ENCODE measurements around the gene MBD3L5.

The MBD3L5 gene

DNA sequence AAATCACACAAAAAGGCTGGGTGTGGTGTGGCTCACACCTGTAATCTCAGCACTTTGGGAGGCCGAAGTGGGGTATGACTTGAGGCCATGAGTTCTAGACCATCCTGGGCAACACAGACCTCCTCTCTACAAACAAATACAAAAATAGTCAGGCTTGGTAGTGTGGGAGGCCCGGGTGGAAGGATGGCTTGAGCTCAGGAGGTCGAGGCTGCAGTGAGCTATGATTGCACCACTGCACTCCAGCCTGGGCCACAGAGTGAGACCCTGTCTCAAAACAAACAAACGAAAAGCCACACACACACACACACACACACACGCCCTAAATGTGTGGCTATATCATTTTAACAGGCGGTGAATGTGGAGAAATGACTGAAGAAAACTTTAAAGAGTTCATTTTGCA, 38.2 kb downstream of the MBD3L5 start:
- H3K4me2 ChIP-seq (ENCODE audit: low read length), result peak overlapping the region; percentile 72
- peak overlapping the region; percentile 13; the same call in 1 of the 2 replicates for H3K9ac ChIP-seq (ENCODE audit: low read length)
- H3K4me3 ChIP-seq (ENCODE audit: low read length), result peak overlapping the region; percentile 93
- H2AFZ ChIP-seq (ENCODE audit: low read depth, low read length), result peak overlapping the region; percentile 77
- no peaks in the 10 kb centered on the region for H3K9me3 ChIP-seq (ENCODE audit: insufficient read depth, low read length)
- peaks cover 22% of the 10 kb centered on the region for H3K36me3 ChIP-seq (replicated peaks; ENCODE audit: low read depth, low read length)
- H3K79me2 ChIP-seq (ENCODE audit: low read length), result peaks cover 19% of the 10 kb centered on the region
- H3K27ac ChIP-seq (ENCODE audit: low read length), result no peak overlapping the region
- peaks cover 8% of the 10 kb centered on the region for H3K4me1 ChIP-seq (ENCODE audit: low read length)
- TF ChIP-seq, protein P1, sequence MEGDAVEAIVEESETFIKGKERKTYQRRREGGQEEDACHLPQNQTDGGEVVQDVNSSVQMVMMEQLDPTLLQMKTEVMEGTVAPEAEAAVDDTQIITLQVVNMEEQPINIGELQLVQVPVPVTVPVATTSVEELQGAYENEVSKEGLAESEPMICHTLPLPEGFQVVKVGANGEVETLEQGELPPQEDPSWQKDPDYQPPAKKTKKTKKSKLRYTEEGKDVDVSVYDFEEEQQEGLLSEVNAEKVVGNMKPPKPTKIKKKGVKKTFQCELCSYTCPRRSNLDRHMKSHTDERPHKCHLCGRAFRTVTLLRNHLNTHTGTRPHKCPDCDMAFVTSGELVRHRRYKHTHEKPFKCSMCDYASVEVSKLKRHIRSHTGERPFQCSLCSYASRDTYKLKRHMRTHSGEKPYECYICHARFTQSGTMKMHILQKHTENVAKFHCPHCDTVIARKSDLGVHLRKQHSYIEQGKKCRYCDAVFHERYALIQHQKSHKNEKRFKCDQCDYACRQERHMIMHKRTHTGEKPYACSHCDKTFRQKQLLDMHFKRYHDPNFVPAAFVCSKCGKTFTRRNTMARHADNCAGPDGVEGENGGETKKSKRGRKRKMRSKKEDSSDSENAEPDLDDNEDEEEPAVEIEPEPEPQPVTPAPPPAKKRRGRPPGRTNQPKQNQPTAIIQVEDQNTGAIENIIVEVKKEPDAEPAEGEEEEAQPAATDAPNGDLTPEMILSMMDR (IDR thresholded peaks at IDR 0.05; ENCODE audit: low read depth, low read length), result no peak
- TF ChIP-seq EZH2phosphoT487 (IDR thresholded peaks at IDR 0.05; ENCODE audit: low read depth), result no peak
- no peaks in the 10 kb centered on the region for H3K27me3 ChIP-seq (ENCODE audit: low read depth, low read length)
- no peaks in the 10 kb centered on the region for H4K20me1 ChIP-seq (ENCODE audit: insufficient read depth, low read length)

DNA sequence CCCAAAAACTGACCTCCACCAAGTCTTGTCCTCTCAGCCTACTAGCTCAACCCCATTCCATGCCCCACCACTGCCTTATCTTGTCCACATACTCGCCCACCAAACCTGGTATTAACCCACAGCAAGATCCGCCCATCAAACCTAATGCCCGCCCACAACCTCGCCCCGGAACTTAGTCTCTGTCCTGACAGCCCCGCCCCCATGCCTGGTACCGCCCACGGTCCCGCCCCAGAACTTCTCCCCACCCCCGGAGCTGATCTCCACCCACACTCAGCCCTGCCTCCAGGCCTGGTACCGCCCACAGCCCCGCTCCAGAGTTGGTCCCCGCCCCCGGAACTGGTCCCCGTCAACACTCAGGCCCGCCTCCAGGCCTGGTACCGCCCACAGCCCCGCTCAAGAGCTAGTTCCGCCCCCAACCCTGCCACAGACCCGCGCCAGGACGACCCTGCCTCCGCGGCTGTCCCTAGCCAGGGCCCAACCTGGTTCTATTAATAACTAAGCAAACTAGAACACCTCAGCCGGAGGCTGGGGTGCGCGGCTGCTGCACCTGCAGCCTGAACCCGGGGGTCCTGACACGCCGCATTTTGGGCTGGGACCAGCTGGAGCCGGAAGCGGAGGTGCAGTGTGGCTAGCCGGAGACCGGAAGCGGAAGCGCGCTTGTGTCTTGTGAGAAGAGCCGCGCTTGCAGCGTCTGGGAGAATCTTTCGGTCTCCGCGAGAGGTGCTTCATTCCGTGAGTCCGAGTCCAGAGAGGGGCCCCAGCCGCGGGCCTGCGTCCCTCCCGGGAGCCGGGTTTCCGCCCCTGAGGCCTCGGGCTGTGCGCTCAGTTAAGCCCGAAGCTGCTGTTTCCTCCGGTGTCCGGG, 38.9 kb downstream of the MBD3L5 start, which contains the start of gene ZNF557:
TSS of gene ZNF557 (plus strand) at position 662 of the 862 bp plus-strand sequence. CDS start 5,372 bp downstream, outside the sequence.
- Histone ChIP-seq H3K36me3 (replicated peaks; ENCODE audit: low read depth, low read length) (peaks cover 27% of the 10 kb centered on the region), H4K20me1 (ENCODE audit: insufficient read depth, low read length) (no peaks in the 10 kb centered on the region), H3K4me1 (ENCODE audit: low read length) (peaks cover 8% of the 10 kb centered on the region), H3K27me3 (ENCODE audit: low read depth, low read length) (no peaks in the 10 kb centered on the region), H2AFZ (ENCODE audit: low read depth, low read length) (peak within 1 kb of the TSS; percentile 99), H3K4me2 (ENCODE audit: low read length) (peak within 1 kb of the TSS; percentile 90), H3K4me3 (ENCODE audit: low read length) (peak within 1 kb of the TSS; percentile 93), H3K9ac (ENCODE audit: low read length) (peak within 1 kb of the TSS; percentile 86), H3K27ac (ENCODE audit: low read length) (peak within 1 kb of the TSS; percentile 65), H3K9me3 (ENCODE audit: insufficient read depth, low read length) (no peaks in the 10 kb centered on the region), H3K79me2 (ENCODE audit: low read length) (peaks cover 19% of the 10 kb centered on the region)
- TF ChIP-seq, protein P1 (IDR thresholded peaks at IDR 0.05; ENCODE audit: low read depth, low read length), result no peak
- no peak for TF ChIP-seq EZH2phosphoT487 (IDR thresholded peaks at IDR 0.05; ENCODE audit: low read depth)

DNA sequence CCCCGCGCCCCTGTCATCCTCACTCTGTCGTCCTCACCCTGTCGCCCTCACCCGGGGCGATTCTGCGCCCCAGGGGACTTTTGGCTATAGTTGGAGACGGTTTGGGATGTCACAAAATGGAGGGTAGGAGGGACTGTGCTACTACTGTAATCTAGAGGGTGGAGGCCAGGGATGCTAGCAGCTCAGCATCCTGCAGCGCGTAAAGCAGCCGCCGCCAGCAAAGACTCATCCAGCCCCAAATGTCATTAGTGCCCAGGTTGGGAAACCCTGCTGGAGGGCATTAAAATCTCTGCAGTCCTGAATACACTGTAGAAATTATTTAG, 39.5 kb downstream of the MBD3L5 start:
- peaks cover 8% of the 10 kb centered on the region for H3K4me1 ChIP-seq (ENCODE audit: low read length)
- H3K4me2 ChIP-seq (ENCODE audit: low read length), result peak overlapping the region; percentile 90
- H3K27ac ChIP-seq (ENCODE audit: low read length), result peak overlapping the region; percentile 65
- peak overlapping the region; percentile 93 for H3K4me3 ChIP-seq (ENCODE audit: low read length)
- no peaks in the 10 kb centered on the region for H3K27me3 ChIP-seq (ENCODE audit: low read depth, low read length)
- H3K79me2 ChIP-seq (ENCODE audit: low read length), result peaks cover 19% of the 10 kb centered on the region
- no peaks in the 10 kb centered on the region for H3K9me3 ChIP-seq (ENCODE audit: insufficient read depth, low read length)
- peak overlapping the region; percentile 86 for H3K9ac ChIP-seq (ENCODE audit: low read length)
- peaks cover 32% of the 10 kb centered on the region for H3K36me3 ChIP-seq (replicated peaks; ENCODE audit: low read depth, low read length)
- TF ChIP-seq, protein P1 (IDR thresholded peaks at IDR 0.05; ENCODE audit: low read depth, low read length), result no peak
- TF ChIP-seq EZH2phosphoT487 (IDR thresholded peaks at IDR 0.05; ENCODE audit: low read depth), result no peak
- no peaks in the 10 kb centered on the region for H4K20me1 ChIP-seq (ENCODE audit: insufficient read depth, low read length)
- H2AFZ ChIP-seq (ENCODE audit: low read depth, low read length), result peak overlapping the region; percentile 99

DNA sequence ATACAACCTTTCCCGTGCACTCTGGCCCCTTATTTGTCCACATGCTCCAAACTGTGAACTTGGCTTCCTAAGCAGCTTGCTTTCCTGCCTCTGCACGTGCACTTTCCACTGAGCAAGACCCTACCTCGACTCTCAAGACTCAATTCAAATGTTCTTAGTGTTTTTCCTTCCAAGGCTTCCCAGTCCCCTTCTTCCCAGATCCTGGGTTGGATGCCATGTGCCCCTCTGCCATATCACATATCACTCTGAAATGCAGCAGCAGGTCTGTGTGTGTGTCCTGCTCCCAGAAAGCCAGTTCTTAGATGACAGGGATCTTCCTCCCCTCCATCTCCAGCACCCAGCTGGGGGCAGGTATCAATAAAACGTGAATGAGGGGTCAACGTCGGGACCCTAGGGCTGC, 42.2 kb downstream of the MBD3L5 start:
- Histone ChIP-seq H3K79me2 (ENCODE audit: low read length) (peaks cover 19% of the 10 kb centered on the region), H3K4me3 (ENCODE audit: low read length) (no peak overlapping the region), H2AFZ (ENCODE audit: low read depth, low read length) (no peak overlapping the region), H3K4me2 (ENCODE audit: low read length) (no peak overlapping the region), H3K36me3 (replicated peaks; ENCODE audit: low read depth, low read length) (peaks cover 59% of the 10 kb centered on the region), H3K9ac (ENCODE audit: low read length) (no peak overlapping the region), H3K27ac (ENCODE audit: low read length) (no peak overlapping the region), H3K27me3 (ENCODE audit: low read depth, low read length) (no peaks in the 10 kb centered on the region), H4K20me1 (ENCODE audit: insufficient read depth, low read length) (no peaks in the 10 kb centered on the region), H3K9me3 (ENCODE audit: insufficient read depth, low read length) (peaks cover 3% of the 10 kb centered on the region; the same call in 1 of the 2 replicates), H3K4me1 (ENCODE audit: low read length) (peaks cover 8% of the 10 kb centered on the region)
- TF ChIP-seq, protein P1 (IDR thresholded peaks at IDR 0.05; ENCODE audit: low read depth, low read length), result no peak
- TF ChIP-seq EZH2phosphoT487 (IDR thresholded peaks at IDR 0.05; ENCODE audit: low read depth), result no peak

All from OCI-LY3 (cell line).